ENCODE measurements around the gene OBSL1.

DNA sequence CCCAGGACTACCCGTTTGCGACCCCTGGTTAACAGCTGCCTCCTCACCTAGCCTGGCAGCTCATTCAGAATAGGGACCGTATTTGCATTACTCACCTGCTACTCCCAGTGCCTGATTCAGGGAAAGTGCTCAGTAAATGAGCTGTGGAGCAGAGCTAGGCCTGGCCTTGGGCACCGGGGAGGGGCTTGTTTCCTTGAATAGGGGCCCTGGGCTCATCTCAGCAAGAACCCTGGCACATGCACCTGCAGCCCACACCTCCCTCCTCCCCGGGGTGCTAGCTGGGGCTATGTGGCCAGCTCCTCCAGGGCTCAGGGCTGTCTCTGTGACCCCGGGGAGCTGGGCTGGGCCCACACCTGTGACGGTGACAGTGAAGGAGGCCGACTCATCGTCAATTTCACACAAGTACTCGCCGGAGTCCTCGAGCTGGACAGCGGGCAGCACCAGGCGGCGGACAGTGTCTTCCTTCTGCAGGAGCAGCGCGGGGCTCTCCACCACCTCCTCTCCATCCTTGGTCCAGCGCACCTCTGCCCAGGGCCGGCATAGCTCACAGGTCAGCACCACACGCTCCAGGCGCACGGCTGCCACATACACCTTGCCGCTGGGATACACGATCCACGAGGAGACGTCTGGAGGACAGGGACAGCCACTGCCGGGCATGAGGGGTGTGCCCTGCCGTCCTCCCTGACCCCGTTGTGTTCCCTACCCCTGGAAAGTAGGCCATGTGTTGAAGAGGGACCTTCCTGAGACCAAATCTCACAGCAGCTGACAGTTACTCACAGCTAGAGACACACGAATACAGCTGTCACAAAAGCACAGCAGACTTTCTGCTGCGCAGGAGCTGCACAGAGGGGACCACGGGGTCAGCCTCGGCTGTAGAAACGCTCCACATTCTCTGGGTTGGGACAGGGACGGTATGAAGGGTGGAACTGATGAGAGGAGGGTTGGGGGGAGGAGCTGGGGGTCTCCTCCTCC is 9.0 kb downstream of the OBSL1 start:
- TF ChIP-seq, protein P1, sequence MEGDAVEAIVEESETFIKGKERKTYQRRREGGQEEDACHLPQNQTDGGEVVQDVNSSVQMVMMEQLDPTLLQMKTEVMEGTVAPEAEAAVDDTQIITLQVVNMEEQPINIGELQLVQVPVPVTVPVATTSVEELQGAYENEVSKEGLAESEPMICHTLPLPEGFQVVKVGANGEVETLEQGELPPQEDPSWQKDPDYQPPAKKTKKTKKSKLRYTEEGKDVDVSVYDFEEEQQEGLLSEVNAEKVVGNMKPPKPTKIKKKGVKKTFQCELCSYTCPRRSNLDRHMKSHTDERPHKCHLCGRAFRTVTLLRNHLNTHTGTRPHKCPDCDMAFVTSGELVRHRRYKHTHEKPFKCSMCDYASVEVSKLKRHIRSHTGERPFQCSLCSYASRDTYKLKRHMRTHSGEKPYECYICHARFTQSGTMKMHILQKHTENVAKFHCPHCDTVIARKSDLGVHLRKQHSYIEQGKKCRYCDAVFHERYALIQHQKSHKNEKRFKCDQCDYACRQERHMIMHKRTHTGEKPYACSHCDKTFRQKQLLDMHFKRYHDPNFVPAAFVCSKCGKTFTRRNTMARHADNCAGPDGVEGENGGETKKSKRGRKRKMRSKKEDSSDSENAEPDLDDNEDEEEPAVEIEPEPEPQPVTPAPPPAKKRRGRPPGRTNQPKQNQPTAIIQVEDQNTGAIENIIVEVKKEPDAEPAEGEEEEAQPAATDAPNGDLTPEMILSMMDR (conservative IDR thresholded peaks at IDR 0.05; ENCODE audit: low read length) = no peak
- TF ChIP-seq EZH2phosphoT487 (IDR thresholded peaks at IDR 0.05; ENCODE audit: borderline replicate concordance) = no peak
